GM18907 (cell line): ENCODE results near the gene ZNF773.

Source experiments
- ATAC-seq: cut with Tn5 transposase; IDR thresholded peaks from one replicate; pipeline ENCODE4 v1.9.1; 2021; ENCODE audit warnings: mild to moderate bottlenecking, moderate library complexity; ENCODE audit not compliant: unreplicated experiment

ZNF773 gene

DNA sequence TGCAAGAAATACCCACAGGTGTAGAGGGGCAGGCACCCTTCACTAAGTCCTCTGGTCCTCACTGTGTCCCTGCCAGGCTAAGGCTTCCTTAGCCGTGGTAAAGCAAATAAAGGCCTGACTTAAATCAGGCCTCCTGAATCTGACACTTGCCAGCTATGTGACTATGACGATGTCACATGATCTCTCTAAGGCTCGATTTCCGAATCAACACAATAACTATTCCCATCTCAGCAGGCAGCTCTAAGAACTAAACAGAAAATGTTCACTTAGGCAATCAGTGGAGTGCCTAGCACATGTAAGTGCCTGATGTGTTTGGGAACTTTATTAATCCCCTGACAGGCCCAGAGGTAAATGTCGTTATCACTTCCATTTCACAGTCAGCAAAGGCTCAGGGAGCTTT, 57.9 kb downstream of the ZNF773 start:
- no peak for ATAC-seq
